Body of pancreas (tissue), 4 donors: ENCODE measurements around the gene HACL1.

ENCODE experiments used
- POLR2A ChIP-seq, 3 donors: fragments of 450-650 bp; IDR thresholded peaks; one replicate each; pipeline ENCODE4 v1.6.1; 2016; ENCODE audit warnings: antibody characterized with exemption in 3 of 3, mild to moderate bottlenecking in 2 of 3
- TF ChIP-seq, protein P1 (sequence below), 7 experiments: fragments of 450-650 bp in 4 of 7; fragments of 200-600 bp in 3 of 7; sonication (generic) in 3 of 7; IDR thresholded peaks; one replicate each; pipeline ENCODE4 v1.5.1; 2016 to 2019; ENCODE audit warnings: antibody characterized with exemption in 7 of 7

DNA sequence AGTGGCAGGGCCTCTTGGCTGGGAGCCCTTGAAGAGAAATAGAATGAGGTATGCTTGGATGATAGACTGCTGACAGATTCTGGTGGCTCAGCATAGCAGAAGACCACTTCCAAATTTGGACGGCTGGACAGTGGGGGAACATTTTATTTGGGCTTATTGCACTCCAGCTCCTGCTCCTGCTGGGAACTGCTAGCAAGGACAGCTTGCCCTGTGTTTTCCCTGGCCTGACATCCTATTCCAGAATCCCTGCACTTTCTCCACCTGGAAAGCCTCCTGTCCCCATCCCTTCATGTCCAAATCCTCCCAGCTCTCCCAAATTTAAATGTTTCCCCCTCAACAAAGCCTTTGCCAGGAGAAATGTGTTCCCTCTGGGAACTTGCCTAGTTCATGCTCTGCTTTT, 70.0 kb downstream of the HACL1 start:
- TF ChIP-seq, protein P1, sequence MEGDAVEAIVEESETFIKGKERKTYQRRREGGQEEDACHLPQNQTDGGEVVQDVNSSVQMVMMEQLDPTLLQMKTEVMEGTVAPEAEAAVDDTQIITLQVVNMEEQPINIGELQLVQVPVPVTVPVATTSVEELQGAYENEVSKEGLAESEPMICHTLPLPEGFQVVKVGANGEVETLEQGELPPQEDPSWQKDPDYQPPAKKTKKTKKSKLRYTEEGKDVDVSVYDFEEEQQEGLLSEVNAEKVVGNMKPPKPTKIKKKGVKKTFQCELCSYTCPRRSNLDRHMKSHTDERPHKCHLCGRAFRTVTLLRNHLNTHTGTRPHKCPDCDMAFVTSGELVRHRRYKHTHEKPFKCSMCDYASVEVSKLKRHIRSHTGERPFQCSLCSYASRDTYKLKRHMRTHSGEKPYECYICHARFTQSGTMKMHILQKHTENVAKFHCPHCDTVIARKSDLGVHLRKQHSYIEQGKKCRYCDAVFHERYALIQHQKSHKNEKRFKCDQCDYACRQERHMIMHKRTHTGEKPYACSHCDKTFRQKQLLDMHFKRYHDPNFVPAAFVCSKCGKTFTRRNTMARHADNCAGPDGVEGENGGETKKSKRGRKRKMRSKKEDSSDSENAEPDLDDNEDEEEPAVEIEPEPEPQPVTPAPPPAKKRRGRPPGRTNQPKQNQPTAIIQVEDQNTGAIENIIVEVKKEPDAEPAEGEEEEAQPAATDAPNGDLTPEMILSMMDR (IDR thresholded peaks at IDR 0.05): no peak
- TF ChIP-seq POLR2A (IDR thresholded peaks at IDR 0.05): no peak
